Lung microvascular endothelial cell (primary cell): ENCODE data around the gene PCBD2. TPM values are rescaled to one million over a fixed set of nuclear protein-coding genes. Genes with fewer than 3 reads are reported as not detected.

Source experiments
- DNase-seq, 2 donors: peaks; one replicate each; pipeline versions ENCODE4 v3.0.0 to v3.0.0-alpha.2; 2010; ENCODE audit warnings: low read depth in 2 of 2
- total RNA-seq: library from RNA; depleted of rRNA; stranded (reverse); fragments of >200 nt; gene quantifications from 2 replicates; pipeline ENCODE4 v1.2.1, GENCODE V29; 2014

The PCBD2 gene
- total RNA-seq, 1 donor from 2014 or later: 3.6 TPM

- no peak for DNase-seq
These were observed 99.4 kb downstream of the PCBD2 start for GRCh38 chr5:135004376-135004775.

DNA sequence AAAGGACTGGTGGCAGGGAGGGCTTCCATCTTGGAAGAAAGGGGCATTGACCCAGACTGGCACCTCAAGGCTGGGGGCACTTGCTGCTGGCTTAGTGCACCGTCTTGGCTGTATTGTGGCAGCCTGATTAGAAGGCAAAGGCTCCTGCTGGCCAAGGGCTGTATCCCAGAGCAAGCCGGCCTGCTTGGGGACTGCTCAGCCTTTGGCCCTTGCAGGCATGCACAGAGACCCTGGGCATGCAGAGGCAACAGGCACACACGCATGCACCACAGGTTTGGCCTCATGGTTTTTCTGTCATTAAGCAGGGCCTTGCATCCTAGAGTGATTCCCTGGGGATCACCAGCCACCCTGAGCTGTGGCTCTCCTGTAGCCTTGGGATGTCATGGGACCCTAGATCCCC is 100.1 kb downstream of the PCBD2 start:
- no peak for DNase-seq

DNA sequence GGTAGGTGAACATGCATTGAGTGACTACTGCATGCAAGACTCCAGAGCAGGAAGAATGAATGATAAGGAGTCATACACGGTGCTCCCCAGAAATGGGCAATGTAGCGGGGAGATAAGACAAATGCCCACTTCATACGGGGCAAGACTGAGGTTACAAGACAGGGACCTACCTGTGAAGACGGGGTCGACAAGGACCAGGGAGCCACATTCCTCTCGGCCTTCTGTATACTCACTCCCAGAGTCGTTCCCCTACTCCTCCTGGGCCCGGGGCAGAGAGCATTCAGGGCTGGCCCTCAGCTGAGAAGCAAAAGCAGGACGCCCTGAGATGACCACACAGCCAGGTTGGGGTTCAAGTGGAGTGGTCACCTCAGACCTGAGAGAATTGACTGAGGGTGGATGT is 102.4 kb downstream of the PCBD2 start:
- DNase-seq: no peak

- no peak for DNase-seq
These were observed 102.9 kb downstream of the PCBD2 start for GRCh38 chr5:135007749-135008363.

GRCh38 chr5:135008556-135008955 is 103.6 kb downstream of the PCBD2 start:
- no peak for DNase-seq

GRCh38 chr5:135008981-135009735 is 104.2 kb downstream of the PCBD2 start:
- no peak for DNase-seq

- no peak for DNase-seq
These were observed 105.0 kb downstream of the PCBD2 start for GRCh38 chr5:135009736-135010501.

GRCh38 chr5:135010502-135011354 is 105.8 kb downstream of the PCBD2 start:
- DNase-seq: no peak

- no peak for DNase-seq
These were observed 106.6 kb downstream of the PCBD2 start for GRCh38 chr5:135011355-135012032.

DNA sequence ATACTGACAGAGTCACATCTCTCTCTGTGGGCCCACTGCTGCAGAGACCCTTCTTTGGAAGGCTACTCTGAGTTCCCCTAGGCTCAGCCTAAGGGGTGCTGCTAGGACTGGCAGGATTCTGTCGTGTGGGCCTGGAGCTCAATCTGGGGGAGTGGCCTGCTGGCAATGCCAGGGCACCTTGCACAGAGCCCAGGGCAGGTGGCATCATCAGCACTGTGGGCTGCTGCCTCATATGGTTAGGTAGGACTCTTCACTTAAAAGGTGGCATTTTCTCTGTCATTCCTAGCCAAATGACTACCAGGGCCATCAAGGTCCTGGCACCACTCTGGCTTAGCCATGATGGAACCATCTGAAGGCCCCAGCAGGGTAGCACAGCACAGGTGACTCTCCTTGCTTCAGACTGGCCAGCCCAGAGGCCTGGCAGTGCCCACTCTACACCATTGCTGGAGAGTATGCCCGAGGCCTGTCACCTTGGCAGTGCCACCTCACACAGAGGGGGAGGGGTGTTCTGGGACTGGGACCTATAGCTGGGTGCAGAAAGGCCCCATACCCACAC is 107.2 kb downstream of the PCBD2 start:
- DNase-seq: no peak

Other genes with a start within 250 kb of the PCBD2 start
- gene CAMLG, start 166.6 kb upstream of the PCBD2 start, total RNA-seq: 26.8 and 32.5 TPM in 2 replicates
- gene DDX46, start 146.4 kb upstream of the PCBD2 start, total RNA-seq: 12.6 and 14.7 TPM in 2 replicates
- 32.9 and 46.4 TPM in 2 replicates for gene C5orf24, start 59.2 kb upstream of the PCBD2 start, total RNA-seq
- 55.4 and 55.8 TPM in 2 replicates for gene TXNDC15, start 30.8 kb upstream of the PCBD2 start, total RNA-seq
- under 0.01 and 0.22 TPM in 2 replicates for gene CATSPER3, start 62.8 kb downstream of the PCBD2 start, total RNA-seq
- gene PITX1, start 129.1 kb downstream of the PCBD2 start, total RNA-seq: under 0.01 TPM in 1 of 2 replicates, not detected in the other